Coronary artery (tissue), 2 donors: ENCODE data around the gene OPN1MW3.
"Not testable (repeated sequence)": the region's sequence is repeated elsewhere in the genome, so short reads cannot be mapped to it uniquely, and the experiment has no call there.

Experiments used
- DNase-seq: peaks from one replicate; pipeline ENCODE4 v3.0.0-alpha.2; 2017; ENCODE audit warnings: low spot score
- H3K27ac ChIP-seq, 2 donors: fragments of 200-600 bp; sonication (generic); one replicate each; pipeline ENCODE4 v1.5.1; 2016 to 2019
- H3K4me3 ChIP-seq: fragments of 200-600 bp; sonication (generic); 2 replicates; pipeline ENCODE4 v1.5.1; 2016; ENCODE audit warnings: mild to moderate bottlenecking, moderate library complexity
- TF ChIP-seq, protein P1 (sequence below): fragments of 200-600 bp; sonication (generic); IDR thresholded peaks from one replicate; pipeline ENCODE4 v1.5.1; 2019; ENCODE audit warnings: antibody characterized with exemption

The OPN1MW3 gene

DNA sequence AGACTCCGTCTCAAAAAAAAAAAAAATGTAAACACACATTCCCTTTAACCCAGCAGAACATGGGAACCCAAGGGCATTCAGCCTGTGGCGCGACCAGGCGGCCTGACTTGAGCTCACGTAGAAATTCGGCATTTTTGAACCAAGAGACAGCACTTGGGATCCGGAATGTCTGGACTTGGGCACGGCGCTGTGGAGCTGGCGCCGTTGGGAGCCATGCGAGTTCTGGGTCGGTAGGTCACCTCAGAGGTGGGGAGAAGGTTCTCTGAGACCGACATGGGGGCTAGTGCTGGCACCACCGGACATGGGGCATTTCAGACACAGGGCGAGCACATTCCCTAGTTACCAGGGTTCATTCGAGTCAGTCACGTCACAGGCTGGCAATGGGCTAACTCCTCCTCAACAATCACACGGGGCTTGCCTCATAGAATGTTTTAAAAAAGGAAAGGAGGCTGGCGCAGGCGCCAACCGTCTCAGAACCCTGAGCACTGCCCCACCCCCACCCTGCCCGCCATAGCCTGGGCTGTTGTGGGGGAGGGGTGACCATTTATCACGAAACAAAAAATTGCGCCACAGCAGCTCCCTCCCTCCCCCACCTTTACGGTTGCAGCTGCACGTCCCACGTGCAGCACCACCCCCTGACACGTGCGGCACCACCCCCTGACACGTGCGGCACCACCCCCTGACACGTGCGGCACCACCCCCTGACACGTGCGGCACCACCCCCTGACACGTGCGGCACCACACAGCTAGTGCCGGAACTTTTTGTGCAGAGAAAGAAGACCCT lies 37.6 kb downstream of the OPN1MW3 start, which contains the start of gene TEX28:
Gene TEX28, minus strand, starts transcription at position 334 of the 784 bp plus-strand sequence. CDS start 3,007 bp downstream, outside the sequence.
- DNase-seq, result no peak
- TF ChIP-seq, protein P1, sequence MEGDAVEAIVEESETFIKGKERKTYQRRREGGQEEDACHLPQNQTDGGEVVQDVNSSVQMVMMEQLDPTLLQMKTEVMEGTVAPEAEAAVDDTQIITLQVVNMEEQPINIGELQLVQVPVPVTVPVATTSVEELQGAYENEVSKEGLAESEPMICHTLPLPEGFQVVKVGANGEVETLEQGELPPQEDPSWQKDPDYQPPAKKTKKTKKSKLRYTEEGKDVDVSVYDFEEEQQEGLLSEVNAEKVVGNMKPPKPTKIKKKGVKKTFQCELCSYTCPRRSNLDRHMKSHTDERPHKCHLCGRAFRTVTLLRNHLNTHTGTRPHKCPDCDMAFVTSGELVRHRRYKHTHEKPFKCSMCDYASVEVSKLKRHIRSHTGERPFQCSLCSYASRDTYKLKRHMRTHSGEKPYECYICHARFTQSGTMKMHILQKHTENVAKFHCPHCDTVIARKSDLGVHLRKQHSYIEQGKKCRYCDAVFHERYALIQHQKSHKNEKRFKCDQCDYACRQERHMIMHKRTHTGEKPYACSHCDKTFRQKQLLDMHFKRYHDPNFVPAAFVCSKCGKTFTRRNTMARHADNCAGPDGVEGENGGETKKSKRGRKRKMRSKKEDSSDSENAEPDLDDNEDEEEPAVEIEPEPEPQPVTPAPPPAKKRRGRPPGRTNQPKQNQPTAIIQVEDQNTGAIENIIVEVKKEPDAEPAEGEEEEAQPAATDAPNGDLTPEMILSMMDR, result no peak
- Histone ChIP-seq H3K4me3 (no peak within 1 kb of the TSS), H3K27ac (no peak within 1 kb of the TSS)

- no peak for DNase-seq
Measured at GRCh38 chrX:154295664-154296310, 38.4 kb downstream of the OPN1MW3 start, which contains the start of gene TKTL1. TKTL1 (plus strand) TSS chrX:154295795; CDS start chrX:154295860, 65 bp downstream.

GRCh38 chrX:154296731-154297130 lies 39.3 kb downstream of the OPN1MW3 start:
- Histone ChIP-seq H3K27ac (no peak overlapping the region), H3K4me3 (no peak overlapping the region)
- TF ChIP-seq, protein P1, result no peak
- no peak for DNase-seq

More at GRCh38 chrX:154295664-154296310, 38.4 kb downstream of the OPN1MW3 start, which contains the start of gene TKTL1:
- no peak within 1 kb of the TSS for H3K4me3 ChIP-seq
- TF ChIP-seq, protein P1, result no peak
- no peak within 1 kb of the TSS for H3K27ac ChIP-seq

- TF ChIP-seq, protein P1, result no peak
- no peak for DNase-seq
- Histone ChIP-seq H3K4me3 (no peak overlapping the region), H3K27ac (no peak overlapping the region)
Measured at GRCh38 chrX:154298312-154298711, 40.9 kb downstream of the OPN1MW3 start.

GRCh38 chrX:154300816-154301215 lies 43.4 kb downstream of the OPN1MW3 start:
- Histone ChIP-seq H3K27ac (no peak overlapping the region), H3K4me3 (no peak overlapping the region)
- DNase-seq, result no peak
- TF ChIP-seq, protein P1, result no peak

GRCh38 chrX:154302998-154303397 lies 45.6 kb downstream of the OPN1MW3 start:
- H3K27ac ChIP-seq, H3K4me3 ChIP-seq, DNase-seq: not testable (repeated sequence)

DNA sequence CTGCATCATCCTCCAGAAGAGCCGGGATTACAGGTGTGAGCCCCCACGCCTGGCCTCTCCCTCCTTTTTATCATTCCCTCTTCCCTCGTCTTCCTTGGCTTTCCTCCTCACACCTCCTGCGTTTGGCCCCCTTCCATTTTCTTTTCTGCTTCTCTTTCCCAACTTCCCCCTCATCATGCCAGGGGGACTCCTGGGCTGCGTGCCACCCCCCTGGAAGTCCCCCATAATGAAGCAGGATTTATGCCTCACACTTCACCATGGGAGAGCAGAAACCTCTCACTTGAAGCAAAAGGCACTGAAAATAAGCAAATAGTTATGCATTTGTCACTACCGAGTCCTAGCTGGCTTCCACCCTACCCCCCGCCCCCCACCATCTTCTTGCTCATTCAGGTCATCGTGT lies 46.1 kb downstream of the OPN1MW3 start:
- no peak overlapping the region for H3K4me3 ChIP-seq
- TF ChIP-seq, protein P1, result no peak
- H3K27ac ChIP-seq, result no peak overlapping the region
- DNase-seq, result no peak
